Pancreas (tissue), 10 donors: ENCODE data around the gene POMC. TPM values are rescaled to one million over a fixed set of nuclear protein-coding genes. Genes with fewer than 3 reads are reported as not detected.
"Not testable (repeated sequence)": the region's sequence is repeated elsewhere in the genome, so short reads cannot be mapped to it uniquely, and the experiment has no call there.

Source experiments
- ATAC-seq, 4 donors: fragments of 200-7000 bp; cut with Tn5 transposase; one replicate each; pipeline versions ENCODE4 v1.8.0 to v1.9.1; 2020; ENCODE audit warnings: mild to moderate bottlenecking in 4 of 4, moderate library complexity in 4 of 4
- DNase-seq, 6 donors: peaks; one replicate each; pipeline ENCODE4 v3.0.0-alpha.2; 2020
- FAIRE-seq: peaks from 2 replicates; lab custom pipeline; 2012; peaks lifted over from hg19 to GRCh38; lab: Jason Lieb, UNC
- H3K27ac ChIP-seq, 4 donors: fragments of 200-600 bp; sonication (generic); 1 replicate in 3 of 4; 2 replicates in 1 of 4; pipeline versions ENCODE4 v1.5.0 to v1.8.0; 2020
- H3K27me3 ChIP-seq, 4 donors: fragments of 200-600 bp; one replicate each; pipeline ENCODE4 v1.8.0; 2021
- H3K36me3 ChIP-seq, 3 donors: fragments of 200-600 bp; sonication (generic) in 1 of 3; one replicate each; pipeline versions ENCODE4 v1.5.0 to v1.8.0; 2020 to 2021
- H3K4me1 ChIP-seq, 3 donors: fragments of 200-600 bp; one replicate each; pipeline ENCODE4 v1.8.0; 2021
- H3K4me3 ChIP-seq, 4 donors: fragments of 200-600 bp; sonication (generic) in 2 of 4; one replicate each; pipeline versions ENCODE4 v1.5.0 to v1.8.0; 2020 to 2021
- H3K9me3 ChIP-seq, 4 donors: fragments of 200-600 bp; one replicate each; pipeline ENCODE4 v1.8.0; 2021
- CTCF ChIP-seq, 4 donors: fragments of 200-600 bp; sonication (generic) in 3 of 4; IDR thresholded peaks; one replicate each; pipeline versions ENCODE4 v1.5.0 to v1.8.0; 2021; ENCODE audit warnings: antibody characterized with exemption in 4 of 4
- WGBS, 2 donors: extraction: QIAGEN DNeasy Blood & Tissue Kit; methylation state at CpG; one replicate each; pipeline ENCODE4 v1.1.7; 2013; 5-methylcytosine and 5-hydroxymethylcytosine counted together
- intact Hi-C, 3 donors: fragments of 100-400 bp; cut with DNase I; formaldehyde crosslinking; loops; one replicate each; pipeline versions ENCODE4 v1.11.1 to v1.14.2; 2022
- polyA plus RNA-seq, 2 donors: library from polyadenylated mRNA; stranded (reverse); fragments of 200-250 nt; gene quantifications; one replicate each; pipeline ENCODE4 v1.2.3, GENCODE V29; 2013
- total RNA-seq, 6 donors: library from RNA; stranded (reverse); fragmentation: NEBNext Ultra II Directional in 4 of 6; extraction: Animal tissue kit (Norgen Biotek cat#: 25700) in 4 of 6; gene quantifications; one replicate each; pipeline versions ENCODE4 v1.2.1 to v1.2.4, GENCODE V29; 2021 to 2023
- donor health status: healthy with polysubstance abuse.
- donor health status: DM: no; HTN: no; CAD: no; lungs with moderate emphysema.
- donor health status: DM: no; HTN: no; CAD: no.
- donor health status: control.
- donor health status: control.
- donor health status: Bipolar disorder and iron deficiency.
- donor health status: DM: yes; HTN: yes; CAD: no.
- donor health status: DM: no; HTN: no; CAD: no.
- donor health status: DM: no; HTN: no; CAD: no.
- donor health status: DM: yes; HTN: yes; CAD: no.

Gene POMC
- total and polyA plus RNA-seq, 8 donors: 2.4 to 13.5 (median 6.3) TPM

- 56 to 66% methylated on average over 15 of the region's 15 CpGs for WGBS, 2 donors
These were observed 38.4 kb downstream of the POMC start for GRCh38 chr2:25129901-25130520.

GRCh38 chr2:25127646-25128045, 40.7 kb downstream of the POMC start:
- no peaks in the 10 kb centered on the region for H3K9me3 ChIP-seq
- DNase-seq: no peak
- TF ChIP-seq CTCF (IDR thresholded peaks at IDR 0.05): no peak
- H3K27me3 ChIP-seq: no peaks in the 10 kb centered on the region
- no peaks in the 10 kb centered on the region for H3K36me3 ChIP-seq
- no peak for ATAC-seq
- no peak for FAIRE-seq
- intact Hi-C loops: loop anchor here in 1 of 3 donors (5.0 kb wide), 1 partner anchor 140 kb away; no protein-coding TSS in a partner anchor
- H3K4me1 ChIP-seq: no peaks in the 10 kb centered on the region
- no peak overlapping the region for H3K4me3 ChIP-seq
- 65 to 69% methylated on average over 5 of the region's 5 CpGs for WGBS, 2 donors
- no peak overlapping the region for H3K27ac ChIP-seq

More at GRCh38 chr2:25129901-25130520, 38.4 kb downstream of the POMC start:
- intact Hi-C loops: loop anchor here in 2 of 3 donors (5.0 to 10.0 kb wide), 4 partner anchors 143 to 715 kb away; partner anchors contain the start of gene DNAJC27 (in 1 of the 2)
- no peaks in the 10 kb centered on the region for H3K27me3 ChIP-seq
- no peak for ATAC-seq
- DNase-seq: peak in 3 of 6 donors; percentile 15 to 39 (median 30)
- no peaks in the 10 kb centered on the region for H3K36me3 ChIP-seq
- TF ChIP-seq CTCF (IDR thresholded peaks at IDR 0.05): no peak
- no peaks in the 10 kb centered on the region for H3K4me1 ChIP-seq
- no peak for FAIRE-seq
- no peak overlapping the region for H3K27ac ChIP-seq
- no peak overlapping the region for H3K4me3 ChIP-seq
- no peaks in the 10 kb centered on the region for H3K9me3 ChIP-seq

GRCh38 chr2:25127071-25127470, 41.3 kb downstream of the POMC start:
- not testable (repeated sequence) for DNase-seq

GRCh38 chr2:25125976-25126375, 42.4 kb downstream of the POMC start:
- no peak overlapping the region for H3K4me3 ChIP-seq
- H3K36me3 ChIP-seq: no peaks in the 10 kb centered on the region
- TF ChIP-seq CTCF (IDR thresholded peaks at IDR 0.05): no peak
- H3K27me3 ChIP-seq: no peaks in the 10 kb centered on the region
- ATAC-seq (no peak), FAIRE-seq (no peak), DNase-seq (no peak)
- H3K27ac ChIP-seq: no peak overlapping the region
- WGBS, 2 donors: 86 to 95% methylated on average over 4 of the region's 4 CpGs
- H3K4me1 ChIP-seq: no peaks in the 10 kb centered on the region
- intact Hi-C loops: loop anchor here in 1 of 3 donors (5.0 kb wide), 1 partner anchor 139 kb away; no protein-coding TSS in a partner anchor
- no peaks in the 10 kb centered on the region for H3K9me3 ChIP-seq

More at GRCh38 chr2:25127071-25127470, 41.3 kb downstream of the POMC start:
- H3K4me3 ChIP-seq, H3K27ac ChIP-seq, H3K4me1 ChIP-seq, H3K36me3 ChIP-seq, H3K27me3 ChIP-seq, H3K9me3 ChIP-seq, ATAC-seq, FAIRE-seq: not testable (repeated sequence)
- intact Hi-C loops: loop anchor here in 1 of 3 donors (5.0 kb wide), 1 partner anchor 140 kb away; no protein-coding TSS in a partner anchor
- 81 to 84% methylated on average over 3 of the region's 3 CpGs for WGBS, 2 donors

- no peak for TF ChIP-seq CTCF (IDR thresholded peaks at IDR 0.05)
- Histone ChIP-seq H3K36me3 (no peaks in the 10 kb centered on the region), H3K27me3 (no peaks in the 10 kb centered on the region), H3K4me1 (no peaks in the 10 kb centered on the region), H3K4me3 (no peak overlapping the region), H3K9me3 (no peaks in the 10 kb centered on the region), H3K27ac (no peak overlapping the region)
- no peak for DNase-seq
- FAIRE-seq: no peak
- ATAC-seq: no peak
- 81 to 85% methylated on average over 7 of the region's 7 CpGs for WGBS, 2 donors
- intact Hi-C loops: loop anchor here in 1 of 3 donors (5.0 kb wide), 1 partner anchor 138 kb away; no protein-coding TSS in a partner anchor
These were observed 43.2 kb downstream of the POMC start for GRCh38 chr2:25125189-25125588.
